ENCODE results near the gene TYR.

DNA sequence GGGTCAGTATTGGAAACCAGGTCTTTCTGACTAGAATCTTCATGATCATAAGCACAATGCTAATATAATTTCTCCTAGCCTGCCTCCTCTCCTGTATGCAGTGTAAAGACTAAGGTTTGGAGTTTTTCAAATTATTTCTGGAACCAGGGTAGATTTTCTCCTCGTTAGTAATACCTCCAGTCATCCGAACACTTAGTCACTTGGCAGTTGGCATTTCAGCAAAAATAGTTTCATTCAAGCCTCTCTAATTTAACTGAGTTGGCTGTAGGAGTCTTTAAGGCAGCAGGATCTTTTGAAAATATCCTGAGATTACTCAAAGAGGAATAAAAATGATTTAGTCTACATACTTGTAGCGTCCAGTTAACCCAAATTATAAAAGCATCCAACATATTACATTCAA, 6.3 kb downstream of the TYR start:
- TF ChIP-seq, protein P1, sequence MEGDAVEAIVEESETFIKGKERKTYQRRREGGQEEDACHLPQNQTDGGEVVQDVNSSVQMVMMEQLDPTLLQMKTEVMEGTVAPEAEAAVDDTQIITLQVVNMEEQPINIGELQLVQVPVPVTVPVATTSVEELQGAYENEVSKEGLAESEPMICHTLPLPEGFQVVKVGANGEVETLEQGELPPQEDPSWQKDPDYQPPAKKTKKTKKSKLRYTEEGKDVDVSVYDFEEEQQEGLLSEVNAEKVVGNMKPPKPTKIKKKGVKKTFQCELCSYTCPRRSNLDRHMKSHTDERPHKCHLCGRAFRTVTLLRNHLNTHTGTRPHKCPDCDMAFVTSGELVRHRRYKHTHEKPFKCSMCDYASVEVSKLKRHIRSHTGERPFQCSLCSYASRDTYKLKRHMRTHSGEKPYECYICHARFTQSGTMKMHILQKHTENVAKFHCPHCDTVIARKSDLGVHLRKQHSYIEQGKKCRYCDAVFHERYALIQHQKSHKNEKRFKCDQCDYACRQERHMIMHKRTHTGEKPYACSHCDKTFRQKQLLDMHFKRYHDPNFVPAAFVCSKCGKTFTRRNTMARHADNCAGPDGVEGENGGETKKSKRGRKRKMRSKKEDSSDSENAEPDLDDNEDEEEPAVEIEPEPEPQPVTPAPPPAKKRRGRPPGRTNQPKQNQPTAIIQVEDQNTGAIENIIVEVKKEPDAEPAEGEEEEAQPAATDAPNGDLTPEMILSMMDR (IDR thresholded peaks at IDR 0.05): no peak
- TF ChIP-seq POLR2A (IDR thresholded peaks at IDR 0.05): no peak
